LNCAP (cell line): ENCODE data around the gene SCARF2.

Source experiments
- CTCF ChIP-seq: fragments of 450-650 bp; IDR thresholded peaks from 2 replicates; pipeline ENCODE4 v1.5.1; 2017; ENCODE audit warnings: mild to moderate bottlenecking

Gene SCARF2

DNA sequence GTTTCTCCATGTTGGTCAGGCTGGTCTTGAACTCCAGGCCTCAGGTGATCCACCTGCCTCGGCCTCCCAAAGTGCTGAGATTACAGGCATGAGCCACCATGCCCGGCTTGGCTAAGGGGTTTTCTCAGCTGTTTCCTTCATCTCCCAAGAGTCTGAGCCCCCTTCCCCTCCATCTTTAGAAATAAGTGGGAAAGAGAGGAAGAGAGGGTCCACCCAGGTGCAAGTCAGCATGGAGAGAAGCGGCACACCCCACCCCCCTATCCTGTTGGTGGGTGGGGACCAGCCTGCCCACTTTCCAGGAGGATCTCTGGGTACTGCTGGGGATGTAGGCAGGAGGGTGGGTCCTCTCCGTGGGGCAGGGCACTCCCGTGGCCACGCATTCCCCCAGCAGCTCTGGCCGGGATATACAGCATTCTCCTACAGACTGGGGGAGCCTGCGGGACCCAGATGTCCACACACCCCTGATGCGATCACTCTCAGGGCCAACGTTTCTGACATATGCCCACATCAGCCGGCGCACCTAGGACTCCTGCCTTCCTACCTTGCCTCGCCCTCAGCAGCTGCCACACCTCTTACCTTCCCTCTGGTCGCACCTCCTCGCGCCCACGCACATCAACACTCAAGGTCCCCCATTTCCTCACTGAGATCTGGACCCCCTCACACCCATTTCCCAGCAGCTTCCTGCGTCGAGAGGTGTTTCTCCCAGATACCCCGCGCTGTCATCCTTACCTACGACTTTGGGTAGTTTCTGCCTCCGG, 8.9 kb downstream of the SCARF2 start:
- TF ChIP-seq CTCF, result no peak

DNA sequence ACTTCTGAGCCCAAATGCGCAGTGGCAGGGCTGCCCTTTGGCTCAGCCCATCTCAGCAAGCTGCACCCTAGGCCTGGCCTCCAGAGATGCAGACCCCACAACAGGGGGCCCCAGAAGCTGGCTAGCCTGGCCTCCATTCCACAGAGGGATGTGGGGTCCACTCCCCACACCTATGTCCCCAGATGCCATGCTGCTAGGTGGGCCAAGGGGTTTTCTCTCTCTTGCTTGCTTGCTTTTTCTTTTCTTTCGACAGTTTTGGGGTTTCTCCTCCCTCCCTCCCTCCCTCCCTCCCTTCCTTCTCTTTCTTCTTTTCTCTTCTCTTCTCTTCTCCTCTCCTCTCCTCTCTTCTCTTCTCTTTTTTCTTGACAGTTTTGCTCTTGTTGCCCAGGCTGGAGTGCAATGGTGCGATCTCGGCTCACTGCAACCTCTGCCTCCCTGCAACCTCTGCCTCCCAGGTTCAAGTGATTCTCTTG, 9.6 kb downstream of the SCARF2 start:
- TF ChIP-seq CTCF, result no peak

- no peak for TF ChIP-seq CTCF
Measured at GRCh38 chr22:20427104-20427944, 10.3 kb downstream of the SCARF2 start.

DNA sequence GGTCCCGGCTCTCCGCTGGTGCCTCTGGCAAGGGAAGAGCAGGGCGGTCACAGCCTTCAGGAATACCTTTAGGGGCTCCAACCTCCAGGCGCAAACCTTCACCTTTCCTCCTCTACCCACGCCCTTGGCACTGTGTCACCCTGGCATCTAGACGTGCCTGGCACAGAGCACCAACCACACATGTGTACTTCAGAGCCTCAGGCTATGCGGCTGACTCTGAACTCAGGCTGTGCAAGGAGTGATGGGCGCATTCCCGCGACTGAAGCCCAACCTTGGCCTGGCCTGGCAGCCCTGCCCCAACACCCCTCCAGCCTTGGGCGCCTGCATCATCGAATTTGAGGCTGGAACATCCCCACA, 11.4 kb downstream of the SCARF2 start:
- no peak for TF ChIP-seq CTCF

DNA sequence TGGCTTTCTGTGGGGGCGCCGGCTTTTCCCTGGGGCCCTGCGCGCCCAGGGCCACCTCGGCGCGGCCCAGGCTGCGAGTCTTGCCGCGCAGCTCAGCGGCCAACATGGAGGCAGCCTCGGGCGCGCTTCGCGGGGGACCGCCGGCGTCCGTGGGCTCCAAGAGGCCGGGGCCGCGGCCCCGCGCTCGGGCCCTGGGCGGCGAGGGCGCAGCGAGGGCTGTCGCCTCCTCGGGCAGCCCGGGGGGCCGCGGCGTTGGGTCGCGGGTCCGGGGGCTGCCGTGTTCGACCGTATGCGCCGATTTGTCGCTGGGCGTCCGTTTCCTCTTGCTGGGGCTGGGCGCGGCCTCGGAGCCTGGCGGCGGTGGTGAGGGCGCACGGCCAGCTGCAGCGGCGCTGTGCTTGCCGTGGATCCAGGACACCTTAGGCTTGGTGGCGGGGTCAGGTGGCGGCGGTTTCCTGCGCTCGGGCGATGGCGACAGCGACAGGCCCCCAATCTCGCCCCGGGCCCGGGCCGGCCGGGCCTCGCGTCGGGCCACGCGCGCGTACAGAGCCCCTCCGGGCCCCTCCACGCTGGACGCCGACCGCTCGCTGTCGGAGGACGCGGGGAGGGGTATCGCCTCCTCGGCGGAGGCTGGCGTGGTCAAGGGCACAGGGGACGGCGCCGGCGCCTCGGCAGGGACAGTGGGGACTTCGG, 11.9 kb downstream of the SCARF2 start:
- no peak for TF ChIP-seq CTCF

DNA sequence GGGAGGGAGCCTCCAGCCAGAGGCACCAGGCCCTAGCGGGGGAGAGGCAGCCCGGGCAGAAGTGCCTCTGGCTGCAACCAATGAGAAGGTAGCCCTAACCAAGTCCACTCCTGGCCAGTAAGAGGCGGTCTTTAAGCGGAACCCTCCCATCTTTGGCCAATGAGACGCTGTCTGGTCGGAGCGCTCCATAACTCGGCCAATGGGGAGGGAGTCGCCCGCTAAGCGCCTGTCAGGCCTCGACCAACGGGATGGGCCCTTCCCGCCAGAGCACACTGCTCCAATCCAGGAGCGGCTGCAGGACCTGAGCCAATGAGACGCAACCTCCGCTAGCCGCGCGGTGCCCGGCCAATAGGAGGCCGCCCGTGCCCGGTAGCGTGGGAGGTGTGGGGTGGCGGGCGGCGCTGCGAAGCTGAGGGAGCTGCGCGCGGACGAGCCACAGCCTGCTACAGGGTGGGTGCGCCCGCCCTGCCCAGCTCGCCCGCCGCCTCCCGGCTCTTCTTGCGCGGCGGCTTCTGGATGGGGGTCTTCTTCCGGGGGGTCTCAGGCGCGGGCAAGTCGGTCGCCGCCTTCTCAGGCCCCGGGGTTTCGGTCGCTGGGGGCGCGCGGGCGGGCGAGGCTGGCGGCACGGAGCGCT, 12.6 kb downstream of the SCARF2 start:
- no peak for TF ChIP-seq CTCF

DNA sequence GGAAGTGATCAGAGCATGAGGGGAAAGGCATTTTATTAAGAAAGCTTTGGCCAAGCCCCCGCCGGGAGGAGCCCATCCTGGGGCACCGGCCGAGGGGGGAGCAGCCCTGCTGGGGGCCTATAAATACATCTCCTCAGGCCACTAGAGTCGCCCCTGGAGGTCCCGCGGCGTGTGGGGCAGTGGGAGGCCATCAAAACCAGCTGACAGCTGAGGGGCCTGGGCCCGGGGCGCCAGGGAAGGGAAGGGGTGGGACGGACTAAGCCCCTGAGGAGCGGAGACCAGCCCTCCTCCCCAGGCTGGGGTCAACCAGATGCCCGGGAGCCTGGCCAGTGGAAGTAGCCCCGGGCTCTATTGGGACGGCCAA, 13.1 kb downstream of the SCARF2 start:
- no peak for TF ChIP-seq CTCF
